Rectal smooth muscle tissue (tissue), 1 donor: ENCODE data around the gene FBP2.
"Not testable (repeated sequence)": the region's sequence is repeated elsewhere in the genome, so short reads cannot be mapped to it uniquely, and the experiment has no call there.

ENCODE experiments used
- H3K27ac ChIP-seq: one replicate; pipeline ENCODE4 v1.7.0; 2013; ENCODE audit warnings: low read depth, low read length, inconsistent platforms
- H3K27me3 ChIP-seq: one replicate; pipeline ENCODE4 v1.7.0; 2013; ENCODE audit warnings: low read length; ENCODE audit not compliant: control insufficient read depth, insufficient read depth
- H3K36me3 ChIP-seq: one replicate; pipeline ENCODE4 v1.7.0; 2013; ENCODE audit warnings: low read length; ENCODE audit not compliant: control insufficient read depth, insufficient read depth
- H3K4me1 ChIP-seq: one replicate; pipeline ENCODE4 v1.7.0; 2013; ENCODE audit warnings: low read length; ENCODE audit not compliant: control insufficient read depth, insufficient read depth
- H3K4me3 ChIP-seq: one replicate; pipeline ENCODE4 v1.7.0; 2013; ENCODE audit warnings: low read length
- H3K9ac ChIP-seq: one replicate; pipeline ENCODE4 v1.7.0; 2013; ENCODE audit warnings: low read length

The FBP2 gene

GRCh38 chr9:94600715-94601114, 7.1 kb upstream of the FBP2 start:
- Histone ChIP-seq H3K27ac (no peak overlapping the region), H3K4me1 (no peaks in the 10 kb centered on the region), H3K9ac (no peak overlapping the region), H3K36me3 (no peaks in the 10 kb centered on the region), H3K4me3 (no peak overlapping the region), H3K27me3 (no peaks in the 10 kb centered on the region)

DNA sequence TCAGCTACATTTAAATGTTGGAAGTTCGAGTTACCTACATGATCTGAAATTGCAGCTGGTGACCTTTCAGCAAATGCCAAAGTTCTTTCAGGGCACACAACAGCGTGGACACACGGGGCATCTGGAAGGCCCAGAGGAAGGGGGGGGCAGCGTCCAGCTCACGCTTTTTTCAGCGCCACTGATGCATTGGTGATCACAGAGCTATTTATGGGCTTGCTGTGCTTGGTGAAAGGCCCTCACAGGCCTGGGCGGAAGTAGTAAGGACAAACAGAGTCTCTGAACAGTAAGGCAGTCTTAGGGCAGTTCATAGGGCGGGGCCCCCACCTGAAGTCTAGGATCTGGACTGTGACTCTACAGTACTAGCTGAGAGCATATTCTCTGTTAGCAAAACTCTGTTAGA, 6.6 kb upstream of the FBP2 start:
- Histone ChIP-seq H3K4me3 (no peak overlapping the region), H3K9ac (no peak overlapping the region), H3K4me1 (no peaks in the 10 kb centered on the region), H3K27me3 (no peaks in the 10 kb centered on the region), H3K36me3 (no peaks in the 10 kb centered on the region), H3K27ac (no peak overlapping the region)

DNA sequence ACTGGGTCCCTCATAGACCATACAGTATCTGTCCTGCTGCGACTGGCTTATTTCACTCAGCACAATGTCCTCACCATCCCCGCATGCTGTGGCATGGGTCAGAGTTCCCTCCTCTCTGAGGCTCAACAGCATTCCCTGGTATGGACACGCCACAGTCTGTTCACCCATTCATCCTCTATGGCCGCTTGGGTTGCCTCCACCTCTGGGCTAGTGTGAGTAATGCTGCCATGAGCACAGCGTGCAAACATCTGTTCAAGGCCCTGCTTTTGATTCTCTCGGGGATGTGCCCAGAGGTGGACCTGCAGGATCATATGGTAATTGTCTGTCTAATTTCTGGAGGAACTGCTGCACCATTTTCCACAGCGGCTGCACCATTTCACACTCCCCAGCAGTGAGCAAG, 5.5 kb upstream of the FBP2 start:
- H3K4me3 ChIP-seq = no peak overlapping the region
- no peaks in the 10 kb centered on the region for H3K36me3 ChIP-seq
- no peak overlapping the region for H3K9ac ChIP-seq
- H3K27me3 ChIP-seq = no peaks in the 10 kb centered on the region
- no peak overlapping the region for H3K27ac ChIP-seq
- H3K4me1 ChIP-seq = no peaks in the 10 kb centered on the region

DNA sequence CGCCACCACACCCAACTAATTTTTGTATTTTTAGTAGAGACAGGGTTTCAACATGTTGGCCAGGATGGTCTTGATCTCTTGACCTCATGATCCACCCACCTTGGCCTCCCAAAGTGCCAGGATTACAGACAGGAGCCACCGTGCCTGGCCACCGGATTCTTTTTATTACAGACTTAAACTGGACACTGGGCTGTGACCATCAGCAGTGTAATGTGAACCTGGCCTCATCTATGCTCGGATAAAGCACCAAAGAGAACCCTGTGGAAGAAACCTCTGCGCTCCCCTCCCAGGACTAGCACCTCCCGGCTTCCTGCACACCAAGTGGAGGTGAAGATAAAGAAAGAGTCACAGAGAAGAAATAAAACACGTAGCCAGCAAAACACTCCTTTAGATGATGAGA, 941 bp downstream of the FBP2 start:
- not testable (repeated sequence) for H3K4me1 ChIP-seq, H3K4me3 ChIP-seq

GRCh38 chr9:94591876-94592275, 1.7 kb downstream of the FBP2 start:
- Histone ChIP-seq H3K36me3 (no peaks in the 10 kb centered on the region), H3K4me3 (no peak overlapping the region), H3K4me1 (no peaks in the 10 kb centered on the region), H3K27me3 (no peaks in the 10 kb centered on the region), H3K27ac (no peak overlapping the region), H3K9ac (no peak overlapping the region)

More for the DNA sequence above, 941 bp downstream of the FBP2 start:
- not testable (repeated sequence) for H3K27ac ChIP-seq, H3K9ac ChIP-seq, H3K36me3 ChIP-seq, H3K27me3 ChIP-seq

DNA sequence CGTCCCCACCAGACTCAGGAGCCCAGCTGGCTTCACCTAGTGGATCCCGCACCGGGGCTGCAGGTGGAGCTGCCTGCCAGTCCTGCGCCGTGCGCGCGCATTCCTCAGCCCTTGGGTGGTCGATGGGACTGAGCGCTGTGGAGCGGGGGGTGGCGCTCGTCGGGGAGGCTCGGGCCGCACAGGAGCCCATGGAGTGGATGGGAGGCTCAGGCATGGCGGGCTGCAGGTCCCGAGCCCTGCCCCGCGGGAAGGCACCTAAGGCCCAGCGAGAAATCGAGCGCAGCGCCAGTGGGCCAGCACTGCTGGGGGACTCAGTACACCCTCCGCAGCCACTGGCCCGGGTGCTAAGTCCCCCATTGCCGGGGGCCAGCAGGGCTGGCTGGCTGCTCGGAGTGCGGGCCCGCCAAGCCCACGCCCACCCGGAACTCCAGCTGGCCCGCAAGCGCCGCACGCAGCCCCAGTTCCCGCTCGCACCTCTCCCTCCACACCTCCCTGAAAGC, 2.5 kb downstream of the FBP2 start:
- not testable (repeated sequence) for H3K27ac ChIP-seq, H3K4me3 ChIP-seq

GRCh38 chr9:94588681-94589080, 4.9 kb downstream of the FBP2 start:
- no peak overlapping the region for H3K9ac ChIP-seq
- no peaks in the 10 kb centered on the region for H3K4me1 ChIP-seq
- H3K27ac ChIP-seq = no peak overlapping the region
- H3K36me3 ChIP-seq = no peaks in the 10 kb centered on the region
- no peaks in the 10 kb centered on the region for H3K27me3 ChIP-seq
- H3K4me3 ChIP-seq = no peak overlapping the region

More for the DNA sequence above, 2.5 kb downstream of the FBP2 start:
- H3K36me3 ChIP-seq, H3K27me3 ChIP-seq, H3K9ac ChIP-seq, H3K4me1 ChIP-seq: not testable (repeated sequence)

- H3K27me3 ChIP-seq = no peaks in the 10 kb centered on the region
- no peak overlapping the region for H3K9ac ChIP-seq
- H3K4me3 ChIP-seq = no peak overlapping the region
- no peak overlapping the region for H3K27ac ChIP-seq
- no peaks in the 10 kb centered on the region for H3K4me1 ChIP-seq
- no peaks in the 10 kb centered on the region for H3K36me3 ChIP-seq
Measured at GRCh38 chr9:94586814-94587213, 6.8 kb downstream of the FBP2 start.

GRCh38 chr9:94586316-94586715, 7.3 kb downstream of the FBP2 start:
- Histone ChIP-seq H3K4me1 (no peaks in the 10 kb centered on the region), H3K27ac (no peak overlapping the region), H3K9ac (no peak overlapping the region), H3K4me3 (no peak overlapping the region), H3K27me3 (no peaks in the 10 kb centered on the region), H3K36me3 (no peaks in the 10 kb centered on the region)

DNA sequence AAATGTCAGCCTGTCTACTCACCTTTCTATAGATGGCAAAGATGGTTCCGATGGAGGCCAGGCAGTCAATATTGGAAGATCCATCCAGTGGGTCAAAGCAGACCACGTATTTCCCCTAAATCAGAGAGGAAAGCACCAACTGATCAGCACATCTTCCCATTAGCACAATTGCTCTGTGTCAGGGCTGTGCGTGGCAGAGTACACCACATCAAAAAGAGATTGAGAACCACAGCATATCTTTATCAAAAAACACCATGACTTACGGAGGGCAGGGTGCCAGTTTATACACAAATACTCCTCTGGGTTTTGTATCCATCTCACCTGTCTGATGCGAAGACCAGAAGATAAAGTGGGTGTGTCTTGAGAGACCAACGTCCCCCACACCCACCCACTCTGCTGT, 9.1 kb downstream of the FBP2 start:
- Histone ChIP-seq H3K4me1 (no peaks in the 10 kb centered on the region), H3K36me3 (no peaks in the 10 kb centered on the region), H3K4me3 (no peak overlapping the region), H3K9ac (no peak overlapping the region), H3K27me3 (no peaks in the 10 kb centered on the region), H3K27ac (no peak overlapping the region)

- Histone ChIP-seq H3K27me3 (no peaks in the 10 kb centered on the region), H3K9ac (no peak overlapping the region), H3K4me1 (peaks cover 7% of the 10 kb centered on the region), H3K4me3 (no peak overlapping the region), H3K27ac (no peak overlapping the region), H3K36me3 (no peaks in the 10 kb centered on the region)
Measured at GRCh38 chr9:94581728-94582127, 11.9 kb downstream of the FBP2 start.

GRCh38 chr9:94577571-94577970, 16.1 kb downstream of the FBP2 start:
- no peaks in the 10 kb centered on the region for H3K27me3 ChIP-seq
- no peak overlapping the region for H3K27ac ChIP-seq
- no peaks in the 10 kb centered on the region for H3K36me3 ChIP-seq
- H3K4me3 ChIP-seq = no peak overlapping the region
- H3K4me1 ChIP-seq = peaks cover 7% of the 10 kb centered on the region
- H3K9ac ChIP-seq = no peak overlapping the region

DNA sequence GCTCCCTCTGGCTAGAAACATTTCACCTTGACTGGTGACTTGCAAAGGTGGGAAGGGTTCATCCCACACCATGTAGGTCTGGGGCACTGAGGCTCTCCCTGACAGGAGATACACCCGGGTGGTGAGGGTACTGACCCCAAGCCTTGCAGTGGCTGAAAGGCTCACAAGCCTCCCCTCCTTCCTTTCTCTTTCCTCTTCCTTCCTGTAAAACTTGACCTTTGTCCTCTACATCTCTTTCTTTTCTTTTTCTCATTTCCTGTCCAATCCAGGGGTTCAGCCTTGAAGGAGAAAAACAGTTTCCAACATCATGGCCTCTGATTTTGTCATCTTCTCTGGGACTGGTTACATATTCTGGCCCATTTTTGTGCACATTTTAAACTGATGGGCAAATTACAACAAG, 16.6 kb downstream of the FBP2 start:
- H3K4me3 ChIP-seq = no peak overlapping the region
- H3K9ac ChIP-seq = no peak overlapping the region
- H3K4me1 ChIP-seq = peaks cover 7% of the 10 kb centered on the region
- no peaks in the 10 kb centered on the region for H3K36me3 ChIP-seq
- no peaks in the 10 kb centered on the region for H3K27me3 ChIP-seq
- no peak overlapping the region for H3K27ac ChIP-seq
